A549 (cell line): ENCODE results near the gene NKAIN2. TPM values are rescaled to one million over a fixed set of nuclear protein-coding genes. Genes with fewer than 3 reads are reported as not detected.

Source experiments
- ATAC-seq, 2 experiments: fragments of 200-7000 bp in 1 of 2; fragments of >200 bp in 1 of 2; cut with Nextera tagmentation in 1 of 2; cut with Tn5 transposase in 1 of 2; 3 replicates each; pipeline versions ENCODE4 v1.8.0 to v1.9.1; 2018 to 2020; ENCODE audit warnings: mild to moderate bottlenecking in 1 of 2, moderate library complexity in 1 of 2
- CTCF ChIA-PET: fragments of 300-600 bp; sonication (Branson Sonifier 250); formaldehyde crosslinking; extraction: SDS; loops from one replicate; lab custom pipeline; 2021; ENCODE audit warnings: antibody characterized with exemption, inconsistent platforms; lab: Yijun Ruan, JAX
- POLR2A ChIA-PET: fragments of 350-600 bp; formaldehyde crosslinking; extraction: SDS; loops from one replicate; lab custom pipeline; 2021; ENCODE audit warnings: antibody characterized with exemption, inconsistent platforms; lab: Yijun Ruan, JAX
- DNase-seq, 2 experiments: peaks; one replicate each; pipeline versions ENCODE4 v3.0.0 to v3.0.0-alpha.2; 2011 to 2016; ENCODE audit warnings: low read depth in 1 of 2, low spot score in 1 of 2
- FAIRE-seq: peaks from 2 replicates; lab custom pipeline; 2011; peaks lifted over from hg19 to GRCh38; lab: Jason Lieb, UNC
- H3K27ac ChIP-seq, 2 experiments: fragments of >200 bp; sonication (Bioruptor Twin); formaldehyde crosslinking; 3 replicates each; pipeline ENCODE4 v1.5.1; 2016 to 2017
- H3K4me1 ChIP-seq: fragments of >200 bp; sonication (Bioruptor Twin); formaldehyde crosslinking; 3 replicates; pipeline ENCODE4 v1.6.1; 2016
- H3K4me2 ChIP-seq: fragments of >200 bp; sonication (Bioruptor Twin); formaldehyde crosslinking; 3 replicates; pipeline ENCODE4 v1.6.1; 2016
- H3K4me3 ChIP-seq: fragments of >200 bp; sonication (Bioruptor Twin); formaldehyde crosslinking; 3 replicates; pipeline ENCODE4 v1.5.1; 2016
- H3K9me3 ChIP-seq: fragments of >200 bp; sonication (Bioruptor Twin); formaldehyde crosslinking; 3 replicates; pipeline ENCODE4 v1.6.1; 2016
- BHLHE40 ChIP-seq: IDR thresholded peaks from 2 replicates; pipeline ENCODE4 v1.6.1; 2012; ENCODE audit warnings: low read depth, low read length, inconsistent platforms
- CTCF ChIP-seq: fragments of >200 bp; sonication (Bioruptor Twin); formaldehyde crosslinking; IDR thresholded peaks from 3 replicates; pipeline ENCODE4 v1.5.1; 2016
- EP300 ChIP-seq, 2 experiments: fragments of >200 bp; sonication (Bioruptor Twin); formaldehyde crosslinking; IDR thresholded peaks; 2 replicates in 1 of 2; 3 replicates in 1 of 2; pipeline ENCODE4 v1.6.1; 2016 to 2017
- ESRRA ChIP-seq: fragments of 150-350 bp; IDR thresholded peaks from 2 replicates; pipeline ENCODE4 v1.6.1; 2014; ENCODE audit warnings: mild to moderate bottlenecking, low read length, borderline replicate concordance
- FOSB ChIP-seq: fragments of 250-450 bp; sonication (Bioruptor Pico); IDR thresholded peaks from 2 replicates; pipeline ENCODE4 v1.5.0; 2020; ENCODE audit warnings: mild to moderate bottlenecking, moderate library complexity
- FOXS1 ChIP-seq: fragments of 250-450 bp; sonication (Bioruptor Pico); IDR thresholded peaks from 2 replicates; pipeline ENCODE4 v1.5.0; 2020; ENCODE audit warnings: mild to moderate bottlenecking, moderate library complexity
- HDAC2 ChIP-seq: fragments of 200-600 bp; sonication (generic); IDR thresholded peaks from 2 replicates; pipeline ENCODE4 v1.6.1; 2016
- HES2 ChIP-seq: fragments of >200 bp; sonication (Bioruptor Twin); formaldehyde crosslinking; IDR thresholded peaks from 2 replicates; pipeline ENCODE4 v1.6.1; 2016
- HOXA7 ChIP-seq: fragments of 250-450 bp; sonication (Bioruptor Pico); IDR thresholded peaks from 2 replicates; pipeline ENCODE4 v1.5.0; 2020; ENCODE audit warnings: mild to moderate bottlenecking, moderate library complexity
- JUNB ChIP-seq: fragments of >200 bp; sonication (Bioruptor Twin); formaldehyde crosslinking; IDR thresholded peaks from 2 replicates; pipeline ENCODE4 v1.6.1; 2016
- KDM1A ChIP-seq: fragments of 200-600 bp; sonication (generic); IDR thresholded peaks from 2 replicates; pipeline ENCODE4 v1.6.1; 2016; ENCODE audit warnings: low read depth, mild to moderate bottlenecking
- MAFK ChIP-seq: fragments of 450-650 bp; IDR thresholded peaks from 2 replicates; pipeline ENCODE4 v1.6.1; 2014; ENCODE audit not compliant: partially characterized antibody
- NR3C1 ChIP-seq: fragments of >200 bp; sonication (Bioruptor Twin); formaldehyde crosslinking; IDR thresholded peaks from 3 replicates; pipeline ENCODE4 v1.6.1; 2017
- PHF8 ChIP-seq: fragments of 200-600 bp; sonication (generic); IDR thresholded peaks from 2 replicates; pipeline ENCODE4 v1.6.1; 2016; ENCODE audit warnings: low read depth, mild to moderate bottlenecking, antibody characterized with exemption, moderate library complexity, borderline replicate concordance
- POLR2A ChIP-seq: IDR thresholded peaks from 2 replicates; pipeline ENCODE4 v1.6.1; 2012; ENCODE audit warnings: mild to moderate bottlenecking, low read length
- SREBF2 ChIP-seq: fragments of 450-650 bp; IDR thresholded peaks from 2 replicates; pipeline ENCODE4 v1.6.1; 2014; ENCODE audit warnings: mild to moderate bottlenecking, moderate library complexity
- TP53 ChIP-seq: fragments of 250-450 bp; sonication (Bioruptor Pico); IDR thresholded peaks from 2 replicates; pipeline ENCODE4 v1.5.0; 2021; ENCODE audit warnings: mild to moderate bottlenecking, moderate library complexity
- ZFP36 ChIP-seq: fragments of 450-650 bp; IDR thresholded peaks from 2 replicates; pipeline ENCODE4 v1.6.1; 2014; ENCODE audit warnings: borderline replicate concordance; ENCODE audit not compliant: partially characterized antibody
- WGBS: methylation state at CpG from one replicate; pipeline ENCODE4 v1.1.6; 2017; ENCODE audit errors: missing lambda C conversion rate; 5-methylcytosine and 5-hydroxymethylcytosine counted together
- polyA plus RNA-seq, 4 experiments: library from polyadenylated mRNA; depleted of rRNA in 3 of 4; stranded (reverse); fragments of >200 nt; fragmentation: RNase III in 1 of 4; extraction: RNeasy Plus Mini Kit Qiagen cat#74134 plus additional on column Dnase treatment in 1 of 4; gene quantifications; 2 replicates in 3 of 4; 3 replicates in 1 of 4; pipeline ENCODE4 v1.2.3, GENCODE V29; 2011 to 2017
- TF ChIP-seq, protein P1 (sequence below): fragments of 450-650 bp; IDR thresholded peaks from 2 replicates; pipeline ENCODE4 v1.6.1; 2014; ENCODE audit warnings: antibody characterized with exemption

NKAIN2 gene
- polyA plus RNA-seq, 2 of the 4 experiments (the other 2 are of a cell fraction), result not detected

DNA sequence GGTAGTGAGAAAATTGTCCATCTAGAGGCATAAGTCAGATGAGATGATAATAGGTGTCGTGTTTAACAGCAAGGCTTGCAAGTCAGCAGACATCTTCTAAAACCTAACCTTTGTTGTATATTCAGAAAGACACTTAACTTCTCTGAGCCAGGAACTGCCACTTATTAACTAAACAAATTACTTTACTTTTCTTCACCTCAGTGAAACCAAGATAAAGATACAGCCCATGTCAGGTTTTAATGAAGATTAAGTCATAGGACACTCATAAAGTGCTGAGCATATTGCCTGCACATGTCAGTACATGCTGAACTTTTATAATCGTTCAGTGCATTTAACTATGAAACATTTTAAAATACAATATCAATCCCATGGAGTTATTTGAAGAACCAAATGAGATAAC is 286.8 kb downstream of the NKAIN2 start:
- 0% methylated on average over 2 of the region's 2 CpGs for WGBS
- CTCF ChIA-PET, result no interaction called here
- FAIRE-seq, result no peak

DNA sequence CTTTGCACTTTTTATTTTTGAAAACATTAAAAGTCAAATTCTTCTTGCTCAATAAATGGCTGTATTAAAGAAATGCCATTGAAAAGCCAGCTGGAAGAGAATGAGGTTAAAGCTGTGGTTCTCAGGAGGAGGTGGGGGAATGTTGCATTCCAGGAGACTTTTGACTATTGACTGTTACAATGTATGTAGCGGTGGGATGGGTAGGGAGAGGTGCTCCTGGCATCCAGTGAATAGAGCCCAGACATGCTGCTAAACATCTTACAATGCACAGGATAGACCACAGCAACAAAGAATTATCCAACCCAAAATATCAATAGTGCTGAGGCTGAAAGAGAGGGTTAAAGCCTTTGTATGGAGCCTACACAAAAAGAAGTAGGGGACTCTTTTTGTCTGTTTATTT is 295.9 kb downstream of the NKAIN2 start:
- TF ChIP-seq JUNB (no peak), MAFK (no peak)
- DNase-seq (no peak), FAIRE-seq (no peak), ATAC-seq (no peak)
- ChIA-PET POLR2A (no interaction called here), CTCF (no interaction called here)
- 0% methylated on average over 1 of the region's 1 CpG for WGBS
- Histone ChIP-seq H3K4me3 (no peak overlapping the region), H3K9me3 (no peaks in the 10 kb centered on the region), H3K27ac (no peak overlapping the region), H3K4me1 (no peaks in the 10 kb centered on the region), H3K4me2 (no peak overlapping the region)

More for the DNA sequence above, 286.8 kb downstream of the NKAIN2 start:
- no peak overlapping the region for H3K4me2 ChIP-seq
- H3K27ac ChIP-seq, result no peak overlapping the region
- ATAC-seq (no peak), DNase-seq (no peak)
- no peaks in the 10 kb centered on the region for H3K4me1 ChIP-seq
- H3K4me3 ChIP-seq, result no peak overlapping the region
- POLR2A ChIA-PET, result no interaction called here
- H3K9me3 ChIP-seq, result no peaks in the 10 kb centered on the region
- no peak for TF ChIP-seq HOXA7 (CRISPR knock-in tag)
- TF ChIP-seq FOSB, result no peak
- TF ChIP-seq HES2, result no peak
- TF ChIP-seq ESRRA, result no peak
- TF ChIP-seq FOXS1 (CRISPR knock-in tag), result no peak
- TF ChIP-seq HDAC2, result no peak
- no peak for TF ChIP-seq PHF8
- TF ChIP-seq EP300 (IDR thresholded peaks at IDR 0.05), result no peak
- TF ChIP-seq ZFP36, result no peak
- no peak for TF ChIP-seq SREBF2
- TF ChIP-seq CTCF, result no peak

DNA sequence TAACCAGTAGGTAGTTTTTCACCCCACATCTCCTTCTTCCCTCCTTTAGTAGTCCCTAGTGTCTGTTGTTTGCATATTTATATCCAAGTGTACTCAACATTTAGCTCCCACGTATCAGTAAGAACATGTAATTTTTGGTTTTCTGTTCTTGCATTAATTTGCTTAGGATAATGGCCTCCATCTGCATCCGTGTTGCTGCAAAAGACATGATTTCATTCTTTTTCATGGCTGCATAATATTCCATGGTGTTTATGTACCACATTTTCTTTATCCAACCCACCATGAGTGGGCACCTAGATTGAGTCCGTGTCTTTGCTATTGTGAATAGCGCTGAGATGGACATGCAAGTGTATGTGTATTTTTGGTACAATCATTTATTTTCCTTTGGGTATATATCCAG is 306.8 kb downstream of the NKAIN2 start:
- CTCF ChIA-PET, result no interaction called here

More for the DNA sequence above, 306.8 kb downstream of the NKAIN2 start:
- no peak overlapping the region for H3K4me3 ChIP-seq
- no peaks in the 10 kb centered on the region for H3K4me1 ChIP-seq
- DNase-seq (no peak), FAIRE-seq (no peak), ATAC-seq (no peak)
- 34% methylated on average over 4 of the region's 4 CpGs for WGBS
- TF ChIP-seq NR3C1 (no peak), HOXA7 (CRISPR knock-in tag) (no peak), TP53 (CRISPR knock-in tag) (no peak), SREBF2 (no peak), EP300 (IDR thresholded peaks at IDR 0.05) (no peak), PHF8 (no peak), POLR2A (no peak), KDM1A (no peak), CTCF (no peak), BHLHE40 (no peak)
- TF ChIP-seq, protein P1, sequence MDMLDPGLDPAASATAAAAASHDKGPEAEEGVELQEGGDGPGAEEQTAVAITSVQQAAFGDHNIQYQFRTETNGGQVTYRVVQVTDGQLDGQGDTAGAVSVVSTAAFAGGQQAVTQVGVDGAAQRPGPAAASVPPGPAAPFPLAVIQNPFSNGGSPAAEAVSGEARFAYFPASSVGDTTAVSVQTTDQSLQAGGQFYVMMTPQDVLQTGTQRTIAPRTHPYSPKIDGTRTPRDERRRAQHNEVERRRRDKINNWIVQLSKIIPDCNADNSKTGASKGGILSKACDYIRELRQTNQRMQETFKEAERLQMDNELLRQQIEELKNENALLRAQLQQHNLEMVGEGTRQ, result no peak
- POLR2A ChIA-PET, result no interaction called here
- no peak overlapping the region for H3K27ac ChIP-seq
- H3K4me2 ChIP-seq, result no peak overlapping the region
- no peaks in the 10 kb centered on the region for H3K9me3 ChIP-seq
